Smooth muscle cell of the brain vasculature (primary cell): ENCODE data around the gene CDK19.
"Not testable (repeated sequence)": the region's sequence is repeated elsewhere in the genome, so short reads cannot be mapped to it uniquely, and the experiment has no call there.

Experiments used
- DNase-seq: peaks from one replicate; pipeline ENCODE4 v3.0.0-alpha.2; 2012; ENCODE audit warnings: low read depth, low spot score

CDK19 gene

GRCh38 chr6:110622912-110623578 is 192.2 kb downstream of the CDK19 start:
- DNase-seq, result no peak

DNA sequence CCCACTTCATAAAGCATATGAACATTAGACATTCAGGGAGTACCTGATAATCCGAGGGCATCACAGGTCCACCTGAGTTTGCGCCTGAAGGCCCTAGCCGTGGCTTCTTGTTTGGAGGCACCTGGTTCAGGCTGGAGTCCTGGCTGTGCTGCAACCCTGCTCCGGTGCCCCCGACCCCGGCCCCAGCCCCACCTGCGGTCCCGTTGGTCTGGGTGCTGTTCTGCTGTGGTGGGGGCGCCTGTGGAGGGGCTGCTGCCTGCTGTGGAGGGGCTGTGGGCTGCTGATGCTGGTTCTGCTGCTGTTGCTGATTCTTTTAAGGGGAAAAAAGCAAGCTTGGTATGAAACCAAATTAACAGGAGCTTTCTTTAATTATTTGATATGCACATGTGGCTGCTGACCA is 194.2 kb downstream of the CDK19 start:
- no peak for DNase-seq

GRCh38 chr6:110620065-110620464 is 195.2 kb downstream of the CDK19 start:
- no peak for DNase-seq

DNA sequence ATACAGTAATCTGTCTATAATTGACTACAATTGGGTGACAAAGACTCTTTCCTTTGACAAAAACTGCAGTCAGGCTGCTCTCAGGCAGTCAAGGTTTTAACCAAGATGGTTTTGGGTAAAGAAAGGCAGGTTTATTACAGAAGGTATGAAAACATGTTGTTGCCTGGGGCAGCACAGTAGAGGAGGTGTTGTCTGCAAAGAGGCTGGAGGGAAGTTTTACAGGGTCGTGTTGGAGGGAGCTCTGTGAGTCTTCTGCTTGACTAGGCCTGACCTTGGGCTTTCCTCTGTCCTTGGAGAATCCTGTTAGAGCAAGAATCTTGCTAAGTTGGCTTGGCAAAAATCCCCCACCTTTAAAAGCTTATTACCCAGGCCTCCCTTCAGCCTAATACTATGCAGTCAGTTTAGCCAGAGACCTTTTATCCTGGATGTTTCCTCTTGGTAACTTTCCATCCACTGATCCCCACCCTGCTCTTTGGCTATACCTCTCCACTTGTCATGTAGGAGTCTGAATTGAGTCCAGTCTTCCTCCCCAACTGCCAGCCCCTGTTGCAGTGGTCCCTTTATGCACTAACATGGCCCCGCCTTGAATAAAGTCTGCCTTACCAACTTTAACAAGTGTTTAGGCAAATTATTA is 195.9 kb downstream of the CDK19 start:
- no peak for DNase-seq

DNA sequence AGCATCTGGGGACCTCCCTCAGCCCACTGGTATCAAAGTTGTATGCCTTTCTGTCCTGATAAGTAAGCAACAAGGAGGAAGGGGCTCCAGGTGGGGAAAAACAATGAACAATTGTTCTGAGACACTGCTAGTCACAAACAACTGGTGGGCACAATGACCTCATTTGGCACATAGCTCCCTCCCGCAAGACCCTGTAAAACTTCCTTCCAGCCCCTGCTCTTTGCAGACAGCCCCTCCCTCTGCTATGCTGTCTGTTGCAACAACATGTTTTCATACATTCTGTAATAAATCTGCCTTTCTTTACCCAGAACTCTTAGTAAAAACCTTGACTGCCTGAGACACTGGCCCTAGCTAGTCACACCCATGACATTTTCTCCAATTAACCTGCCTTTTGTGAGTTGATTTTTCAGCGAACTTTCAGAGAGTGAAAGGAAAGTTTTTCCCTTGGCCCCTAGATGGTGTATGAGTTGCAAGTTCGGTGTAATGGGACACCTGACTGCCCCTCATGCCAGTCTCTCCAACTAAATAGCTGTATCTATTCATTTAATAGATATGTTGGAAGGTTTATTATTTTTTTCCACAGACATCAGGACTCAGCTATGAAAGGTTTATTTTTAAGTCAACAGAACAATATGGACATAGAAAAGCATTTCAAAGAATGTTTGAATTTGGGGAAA is 196.5 kb downstream of the CDK19 start:
- no peak for DNase-seq

DNA sequence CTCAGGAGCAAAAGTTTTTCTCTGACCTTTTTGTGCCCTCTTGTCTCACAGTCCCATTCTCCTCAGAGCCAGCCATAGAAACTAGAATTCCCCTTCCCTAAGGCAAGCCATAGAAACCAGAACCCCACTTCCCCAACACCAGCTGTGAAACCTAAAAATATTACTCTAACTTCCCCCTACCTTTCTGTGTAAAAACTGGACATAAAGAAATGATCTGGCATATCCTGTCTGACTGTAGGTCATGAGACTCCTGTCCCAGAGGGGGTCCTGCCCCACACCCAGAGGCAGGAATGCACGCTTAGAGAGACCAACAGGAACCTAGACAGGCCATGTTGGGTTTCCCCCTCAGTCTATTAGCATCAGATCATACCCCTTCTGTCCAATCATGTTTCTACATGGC is 198.2 kb downstream of the CDK19 start:
- DNase-seq, result no peak

DNA sequence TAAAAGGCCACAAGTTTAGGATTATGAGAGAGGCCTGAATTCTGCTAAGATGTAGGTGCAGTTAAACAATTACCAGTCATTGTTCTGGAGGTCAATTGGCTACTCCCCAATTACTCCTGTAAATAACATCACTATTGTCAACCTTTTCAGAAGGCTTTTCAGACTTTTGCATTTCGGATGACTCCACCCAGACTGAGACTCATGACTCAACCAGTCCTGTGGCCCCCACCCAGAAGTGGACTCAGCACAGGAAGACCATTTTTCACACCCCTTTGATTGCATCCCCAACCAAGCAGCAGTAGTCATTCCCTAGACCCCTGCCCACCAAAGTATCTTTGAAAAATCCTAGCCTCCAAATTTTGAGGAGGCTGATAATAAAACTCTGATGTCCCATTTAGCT is 199.5 kb downstream of the CDK19 start:
- no peak for DNase-seq

GRCh38 chr6:110614586-110614985 is 200.7 kb downstream of the CDK19 start:
- no peak for DNase-seq

GRCh38 chr6:110614106-110614505 is 201.2 kb downstream of the CDK19 start:
- DNase-seq, result no peak

- DNase-seq, result no peak
These were observed 201.9 kb downstream of the CDK19 start for GRCh38 chr6:110613356-110613755.

DNA sequence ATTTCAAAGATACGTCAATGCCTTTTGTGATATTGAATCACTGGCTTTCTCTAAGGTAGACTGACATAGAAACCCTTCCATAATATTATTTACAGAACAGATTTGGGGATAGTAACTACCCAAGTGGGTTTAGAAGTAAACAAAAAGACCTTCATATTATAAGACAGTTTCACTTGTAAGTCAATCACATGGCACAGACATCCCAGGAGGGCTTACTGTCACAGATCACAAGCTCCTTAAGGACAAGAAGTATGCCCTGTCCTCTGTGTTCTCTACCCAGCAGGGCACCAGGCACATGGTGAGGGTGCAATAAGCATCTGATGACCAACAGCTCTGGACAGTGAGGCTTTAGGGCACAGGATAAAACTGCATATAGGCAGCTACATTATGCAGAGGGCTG is 203.0 kb downstream of the CDK19 start:
- no peak for DNase-seq

GRCh38 chr6:110609101-110609500 is 206.2 kb downstream of the CDK19 start:
- DNase-seq, result no peak

DNA sequence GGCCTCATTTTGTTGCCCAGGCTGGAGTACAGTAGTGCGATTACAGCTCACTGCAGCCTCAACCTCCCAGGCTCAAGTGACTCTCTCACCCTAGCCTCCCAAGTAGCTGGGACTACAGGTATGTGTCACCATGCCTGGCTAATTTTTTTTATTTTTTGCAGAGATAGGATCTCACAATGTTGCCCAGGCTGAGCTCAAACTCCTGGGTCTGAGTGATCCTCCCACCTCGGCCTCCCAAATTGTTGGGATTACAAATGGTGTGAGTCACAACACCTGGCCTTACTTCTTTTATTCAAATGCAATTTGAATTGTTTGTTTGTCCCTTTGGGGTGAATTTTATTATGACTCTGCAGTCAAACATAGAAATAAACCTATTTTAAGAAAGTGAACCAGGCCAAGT is 207.1 kb downstream of the CDK19 start:
- no peak for DNase-seq

DNA sequence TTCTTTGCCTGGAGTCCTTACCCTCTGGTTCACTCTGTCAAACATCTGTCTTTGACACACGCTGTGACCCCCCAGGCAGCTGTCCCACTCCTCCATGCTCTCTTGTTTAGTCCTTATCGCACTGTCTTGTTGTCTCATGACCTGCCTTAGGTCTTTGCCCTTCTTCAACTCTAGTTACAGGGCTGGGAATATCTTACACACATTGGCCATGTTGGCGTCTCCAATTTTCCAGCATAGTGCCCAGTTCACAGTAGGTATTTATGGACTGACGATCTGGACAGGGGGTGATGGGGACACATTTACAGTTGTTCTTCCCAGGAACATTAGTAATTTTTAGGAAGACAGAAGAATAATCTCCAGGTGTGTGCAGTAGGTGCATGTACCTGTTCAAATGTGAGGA is 209.1 kb downstream of the CDK19 start:
- no peak for DNase-seq

- DNase-seq, result not testable (repeated sequence)
These were observed 214.6 kb downstream of the CDK19 start for GRCh38 chr6:110600640-110601039.

- no peak for DNase-seq
These were observed 217.5 kb downstream of the CDK19 start for GRCh38 chr6:110597761-110598160.

DNA sequence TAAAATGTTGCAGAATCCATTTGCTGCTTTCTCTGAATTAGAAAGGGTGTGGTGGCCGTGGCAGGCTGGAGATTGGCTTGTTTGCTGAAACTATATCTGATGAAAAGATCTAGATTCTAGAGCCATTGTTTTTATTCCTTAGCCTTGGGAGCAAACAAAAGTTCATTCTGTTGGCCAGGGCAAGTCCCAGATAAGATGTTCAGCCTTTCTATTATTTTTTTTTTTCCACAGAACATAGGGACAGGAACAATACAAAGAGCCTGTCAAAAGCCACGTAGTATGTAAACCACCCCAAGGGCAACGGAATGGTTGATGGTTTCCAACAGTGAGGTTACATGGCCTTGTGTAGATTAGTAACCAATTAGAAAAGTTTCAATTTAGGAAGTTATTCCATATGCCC is 218.9 kb downstream of the CDK19 start:
- DNase-seq, result no peak

GRCh38 chr6:110595112-110595511 is 220.2 kb downstream of the CDK19 start:
- DNase-seq, result no peak

DNA sequence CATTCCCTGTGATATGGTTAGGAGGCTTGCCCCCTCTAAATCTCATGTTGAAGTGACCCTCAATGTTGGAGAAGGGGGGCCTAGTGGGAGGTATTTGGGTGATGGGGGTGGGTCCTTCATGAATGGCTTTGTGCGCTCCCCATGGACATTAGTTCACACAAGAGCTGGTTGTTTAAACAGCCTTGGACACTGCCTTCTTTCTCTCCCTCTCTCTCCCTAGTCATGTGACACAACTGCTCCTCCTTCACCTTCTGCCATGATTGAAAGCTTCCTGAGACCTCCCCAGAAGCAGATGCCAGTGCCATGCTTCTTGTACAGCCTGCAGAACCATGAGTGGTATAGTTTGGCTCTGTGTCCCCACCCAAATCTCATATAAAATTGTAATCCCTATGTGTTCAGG is 221.6 kb downstream of the CDK19 start:
- no peak for DNase-seq

- no peak for DNase-seq
These were observed 222.5 kb downstream of the CDK19 start for GRCh38 chr6:110592765-110593164.

DNA sequence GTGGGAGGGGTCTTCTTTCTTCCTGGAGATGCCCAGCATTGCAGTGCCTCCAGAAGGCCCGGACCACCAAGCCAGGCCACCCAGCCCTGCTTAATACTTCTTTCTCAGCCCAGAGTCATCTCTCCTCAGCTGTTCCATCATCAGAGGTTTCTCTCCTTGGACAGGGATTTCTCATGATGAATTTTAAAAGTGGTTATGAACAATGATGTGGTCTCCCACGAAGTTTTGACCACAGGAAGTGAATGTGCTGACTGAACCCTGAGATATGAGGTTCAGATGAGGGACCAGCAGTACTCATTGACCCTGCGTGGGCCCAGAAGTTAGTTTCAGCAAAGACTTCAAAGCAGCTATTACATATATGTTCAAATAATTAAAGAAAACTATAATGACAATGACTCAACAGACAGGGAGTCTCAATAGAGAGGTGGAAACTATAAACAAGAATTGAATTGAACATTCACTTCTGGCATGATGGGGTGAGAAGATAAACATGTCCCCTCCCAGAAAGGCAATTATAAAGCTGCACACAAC is 224.4 kb downstream of the CDK19 start:
- no peak for DNase-seq

- no peak for DNase-seq
These were observed 225.3 kb downstream of the CDK19 start for GRCh38 chr6:110589865-110590513.
